VCaP (cell line): Measurements from ENCODE around the gene RNF31.

Source experiments
- H3K27ac ChIP-seq: fragments of 450-650 bp; 2 replicates; pipeline ENCODE4 v1.5.1; 2017
- TF ChIP-seq, protein P1 (sequence below): fragments of 450-650 bp; conservative IDR thresholded peaks from 2 replicates; pipeline ENCODE4 v1.5.1; 2017; ENCODE audit warnings: mild to moderate bottlenecking, moderate library complexity

Gene RNF31

DNA sequence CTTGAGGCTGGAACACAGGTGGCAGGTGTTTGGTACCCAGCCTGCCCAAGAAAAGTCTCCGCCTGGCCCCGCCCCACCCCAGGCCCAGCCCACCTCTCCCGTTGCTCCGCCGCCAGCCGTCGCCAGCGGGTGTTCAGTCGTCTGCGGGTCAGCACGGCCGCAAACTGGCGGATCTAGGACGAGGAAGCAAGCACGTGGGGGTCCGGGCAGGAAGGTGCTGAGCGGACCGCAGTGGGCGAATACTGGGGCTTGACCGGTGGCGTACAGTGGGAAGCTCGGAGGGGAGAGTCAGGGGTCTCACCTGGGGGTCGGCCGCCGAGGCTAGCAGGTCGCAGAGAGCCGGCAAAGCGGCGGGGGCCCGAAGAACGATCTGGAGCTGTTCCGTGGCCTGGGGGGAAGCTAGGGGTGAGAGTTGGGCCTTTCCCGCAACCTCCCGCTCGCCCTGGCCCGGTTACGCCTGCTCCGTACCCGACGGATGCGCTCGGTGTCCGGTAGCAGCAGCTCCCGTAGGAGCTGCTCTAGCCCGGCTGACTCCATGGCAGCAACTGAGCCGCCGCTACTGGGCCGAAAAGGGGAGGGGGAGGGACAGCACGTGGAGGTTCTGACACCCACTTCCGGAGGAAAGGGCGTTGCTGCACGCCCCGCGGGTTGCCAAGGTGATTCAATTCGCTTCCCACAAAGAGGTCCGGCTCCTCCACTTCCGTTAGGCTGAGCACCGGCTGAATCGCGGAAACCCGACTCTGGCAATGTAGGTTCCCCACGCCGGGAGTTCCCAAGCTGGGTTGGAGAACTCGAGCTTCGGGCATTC lies 41.2 kb downstream of the RNF31 start, which contains the start of gene IPO4:
IPO4 (minus strand) TSS at position 566 of the 808 bp plus-strand sequence; CDS start at position 537, 29 bp downstream.
- TF ChIP-seq, protein P1, sequence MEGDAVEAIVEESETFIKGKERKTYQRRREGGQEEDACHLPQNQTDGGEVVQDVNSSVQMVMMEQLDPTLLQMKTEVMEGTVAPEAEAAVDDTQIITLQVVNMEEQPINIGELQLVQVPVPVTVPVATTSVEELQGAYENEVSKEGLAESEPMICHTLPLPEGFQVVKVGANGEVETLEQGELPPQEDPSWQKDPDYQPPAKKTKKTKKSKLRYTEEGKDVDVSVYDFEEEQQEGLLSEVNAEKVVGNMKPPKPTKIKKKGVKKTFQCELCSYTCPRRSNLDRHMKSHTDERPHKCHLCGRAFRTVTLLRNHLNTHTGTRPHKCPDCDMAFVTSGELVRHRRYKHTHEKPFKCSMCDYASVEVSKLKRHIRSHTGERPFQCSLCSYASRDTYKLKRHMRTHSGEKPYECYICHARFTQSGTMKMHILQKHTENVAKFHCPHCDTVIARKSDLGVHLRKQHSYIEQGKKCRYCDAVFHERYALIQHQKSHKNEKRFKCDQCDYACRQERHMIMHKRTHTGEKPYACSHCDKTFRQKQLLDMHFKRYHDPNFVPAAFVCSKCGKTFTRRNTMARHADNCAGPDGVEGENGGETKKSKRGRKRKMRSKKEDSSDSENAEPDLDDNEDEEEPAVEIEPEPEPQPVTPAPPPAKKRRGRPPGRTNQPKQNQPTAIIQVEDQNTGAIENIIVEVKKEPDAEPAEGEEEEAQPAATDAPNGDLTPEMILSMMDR: no peak
- peak within 1 kb of the TSS; percentile 90 for H3K27ac ChIP-seq

DNA sequence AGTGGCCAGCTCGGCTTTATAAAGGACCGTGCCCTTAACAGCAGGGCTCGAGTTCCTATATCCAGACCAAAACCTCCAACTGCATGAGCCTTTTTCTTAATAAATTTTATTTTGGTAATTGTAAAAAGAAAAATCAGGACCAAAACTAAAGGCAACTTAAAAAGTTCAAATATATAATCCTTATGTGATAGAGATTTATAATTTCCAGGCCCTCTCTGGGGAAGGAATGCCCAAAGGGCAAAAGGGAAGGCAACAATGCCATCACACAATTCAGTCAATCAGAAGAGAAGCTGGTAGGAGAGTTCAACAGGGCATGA lies 41.7 kb downstream of the RNF31 start:
- TF ChIP-seq, protein P1: no peak
- H3K27ac ChIP-seq: peak overlapping the region; percentile 90

DNA sequence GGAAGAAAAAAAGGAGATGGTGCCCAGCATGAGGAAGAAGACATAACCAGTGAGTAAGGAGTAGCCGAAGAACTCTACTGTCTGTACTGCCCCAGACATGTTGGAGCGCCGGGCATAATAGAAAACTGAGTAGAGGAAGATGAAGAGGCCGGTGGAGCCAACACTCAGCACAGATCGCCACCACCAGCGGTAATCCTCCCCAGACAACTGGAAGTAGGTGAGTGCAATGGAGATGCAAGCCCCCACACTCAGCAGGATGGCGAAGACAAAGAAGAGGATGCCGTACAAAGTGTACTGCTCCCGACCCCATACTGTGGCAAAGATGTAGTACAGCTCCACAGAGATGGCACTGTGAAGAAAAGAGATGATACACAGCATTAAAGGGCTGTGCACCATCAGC lies 42.2 kb downstream of the RNF31 start:
- TF ChIP-seq, protein P1: no peak
- H3K27ac ChIP-seq: peak overlapping the region; percentile 90

DNA sequence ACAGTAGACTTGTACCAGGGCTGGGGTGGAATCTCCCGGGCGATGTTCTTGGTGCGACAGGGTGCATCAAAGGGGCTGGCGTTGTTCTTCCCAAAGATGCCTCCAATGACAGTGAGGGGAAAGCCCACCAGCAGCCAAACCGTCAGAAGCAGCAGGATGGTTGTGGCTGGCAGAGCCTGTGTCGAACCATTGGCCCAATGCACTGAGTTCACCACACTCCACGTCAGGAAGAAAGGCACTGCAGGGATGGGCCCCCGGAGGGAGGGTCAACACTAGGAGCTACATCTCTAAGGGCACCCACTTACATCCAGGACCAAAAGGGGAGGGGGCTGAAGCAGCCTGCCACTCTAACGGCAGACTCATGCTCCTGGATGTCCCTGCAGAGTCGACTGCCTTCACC lies 43.1 kb downstream of the RNF31 start:
- TF ChIP-seq, protein P1: no peak
- no peak overlapping the region for H3K27ac ChIP-seq

DNA sequence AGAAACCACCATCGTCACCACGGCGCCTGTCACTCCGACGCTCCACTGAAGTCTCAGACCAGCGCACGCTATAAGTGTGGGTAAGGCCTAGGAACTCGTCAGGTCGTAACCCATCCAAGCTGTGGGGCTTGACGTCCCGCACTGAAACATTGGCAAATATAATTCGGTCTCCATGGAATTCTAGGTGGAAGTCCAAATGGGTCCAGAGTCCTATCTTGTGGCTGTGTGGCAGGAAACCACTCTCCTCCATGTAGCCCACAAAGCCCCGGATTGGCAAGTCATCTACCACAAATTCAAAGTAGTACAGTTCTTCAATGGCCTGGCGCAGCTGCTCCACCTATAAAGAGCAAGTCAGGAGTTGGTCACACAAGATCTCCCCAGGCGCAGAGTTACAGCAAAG lies 45.6 kb downstream of the RNF31 start:
- no peak overlapping the region for H3K27ac ChIP-seq

DNA sequence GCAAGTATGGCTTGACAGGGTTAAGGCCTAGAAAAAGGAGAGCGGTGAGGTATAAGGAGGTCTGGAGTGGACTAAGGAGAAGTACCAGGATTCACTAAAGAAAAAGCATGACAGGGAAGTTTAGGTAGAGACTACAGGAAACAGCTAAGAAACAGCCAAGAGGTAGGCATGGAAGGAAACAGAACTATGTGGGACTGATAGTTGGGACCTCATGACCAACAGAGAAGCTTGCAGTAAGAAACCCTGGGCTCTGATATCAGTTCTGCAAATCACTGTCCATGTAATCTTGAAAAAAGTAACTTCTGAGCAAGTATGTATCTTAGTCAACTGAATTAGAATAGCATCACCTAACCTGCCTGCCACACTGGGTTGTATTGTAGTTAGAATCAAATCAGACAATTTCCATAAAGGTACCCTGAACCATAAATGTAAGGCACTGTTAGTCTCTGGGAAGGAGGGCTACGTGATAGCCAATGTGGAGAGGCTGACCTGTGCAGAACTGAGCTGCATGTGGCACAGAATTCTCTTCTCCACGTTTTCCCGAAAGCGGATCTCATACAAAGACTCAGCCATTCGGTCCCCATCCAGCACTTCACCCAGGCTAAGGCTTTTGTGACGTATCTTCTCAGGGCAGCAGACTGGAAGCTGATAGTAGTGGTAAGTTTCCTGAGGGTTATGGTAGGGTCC lies 47.0 kb downstream of the RNF31 start:
- TF ChIP-seq, protein P1: no peak
- peak overlapping the region; percentile 96 for H3K27ac ChIP-seq

More for the DNA sequence above, 45.6 kb downstream of the RNF31 start:
- TF ChIP-seq, protein P1: no peak

DNA sequence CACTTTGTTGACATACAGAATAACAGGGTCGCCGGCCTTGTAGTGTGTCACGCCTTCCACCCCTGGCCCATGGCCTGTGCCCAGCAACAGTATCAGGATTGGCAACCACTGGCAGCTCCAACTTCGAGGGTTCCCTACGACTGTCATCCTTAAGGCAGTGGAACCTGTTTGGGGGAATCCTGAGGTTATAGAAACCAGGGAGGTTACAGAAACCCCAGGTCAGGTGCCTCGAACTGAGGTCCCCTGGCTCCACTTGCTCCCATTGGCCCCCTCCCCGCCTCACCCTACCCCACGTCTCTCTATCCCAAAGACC lies 47.5 kb downstream of the RNF31 start:
- TF ChIP-seq, protein P1: no peak
- peak overlapping the region; percentile 96 for H3K27ac ChIP-seq
